OCI-LY7 (cell line): ENCODE data around the gene ACTR2. TPM values are rescaled to one million over a fixed set of nuclear protein-coding genes. Genes with fewer than 3 reads are reported as not detected.

Experiments used
- BruUV-seq: library from RNA; stranded (reverse); fragments of 400-500 nt; replicated peaks from 2 replicates; lab custom pipeline; 2021; lab: Mats Ljungman, UMichigan
- CTCF ChIA-PET: fragments of 300-600 bp; sonication (Branson Sonifier 250); formaldehyde crosslinking; loops from one replicate; lab custom pipeline; 2022; ENCODE audit warnings: antibody characterized with exemption; ENCODE audit not compliant: unreplicated experiment; lab: Charles Lee
- POLR2A ChIA-PET: fragments of 300-600 bp; sonication (Branson Sonifier 250); formaldehyde crosslinking; loops from one replicate; lab custom pipeline; 2022; ENCODE audit warnings: antibody characterized with exemption; lab: Charles Lee
- DNase-seq: peaks from one replicate; pipeline ENCODE4 v3.0.0-alpha.2; 2015; ENCODE audit warnings: low spot score
- H2AFZ ChIP-seq: fragments of 200-600 bp; sonication (generic), shearing (Covaris generic); 2 replicates; pipeline ENCODE4 v1.6.1; 2014; ENCODE audit warnings: mild to moderate bottlenecking, antibody characterized with exemption, low read length, moderate library complexity
- H3K27ac ChIP-seq: fragments of 200-600 bp; sonication (generic); 2 replicates; pipeline ENCODE4 v1.5.1; 2014; ENCODE audit warnings: mixed run types, low read depth, mild to moderate bottlenecking, moderate library complexity, low read length, inconsistent platforms; ENCODE audit not compliant: poor library complexity, severe bottlenecking
- H3K36me3 ChIP-seq: fragments of 200-600 bp; sonication (generic); 2 replicates; pipeline ENCODE4 v1.6.1; 2014; ENCODE audit warnings: mild to moderate bottlenecking, antibody characterized with exemption, low read length, moderate library complexity, mixed read lengths; ENCODE audit not compliant: insufficient read depth
- H3K4me1 ChIP-seq: fragments of 200-600 bp; sonication (generic); 2 replicates; pipeline ENCODE4 v1.5.1; 2014; ENCODE audit warnings: mild to moderate bottlenecking, low read length; ENCODE audit not compliant: insufficient read depth, poor library complexity, severe bottlenecking
- H3K4me2 ChIP-seq: fragments of 200-600 bp; sonication (generic); 2 replicates; pipeline ENCODE4 v1.6.1; 2014; ENCODE audit warnings: mild to moderate bottlenecking, low read length
- H3K4me3 ChIP-seq: fragments of 200-600 bp; sonication (generic); 2 replicates; pipeline ENCODE4 v1.5.1; 2014; ENCODE audit warnings: mild to moderate bottlenecking, low read depth, low read length; ENCODE audit not compliant: poor library complexity, severe bottlenecking
- H3K79me2 ChIP-seq: fragments of 200-600 bp; sonication (generic); 2 replicates; pipeline ENCODE4 v1.6.1; 2016; ENCODE audit warnings: low read depth, mild to moderate bottlenecking, low read length, moderate library complexity, mixed read lengths; ENCODE audit not compliant: insufficient read depth
- H3K9me2 ChIP-seq: fragments of 200-600 bp; sonication (generic); 2 replicates; pipeline ENCODE4 v1.6.1; 2016; ENCODE audit warnings: mild to moderate bottlenecking, low read length, mixed read lengths; ENCODE audit not compliant: insufficient read depth
- H3K9me3 ChIP-seq: fragments of 200-600 bp; sonication (generic); 2 replicates; pipeline ENCODE4 v1.6.1; 2014; ENCODE audit warnings: mild to moderate bottlenecking, mixed run types, low read length, mixed read lengths
- H4K20me1 ChIP-seq: fragments of 200-600 bp; sonication (generic); 2 replicates; pipeline ENCODE4 v1.6.1; 2014; ENCODE audit warnings: mild to moderate bottlenecking, antibody characterized with exemption, low read length, moderate library complexity, mixed read lengths; ENCODE audit not compliant: insufficient read depth
- EZH2phosphoT487 ChIP-seq: fragments of 200-600 bp; sonication (generic); IDR thresholded peaks from 2 replicates; pipeline ENCODE4 v1.6.1; 2018; ENCODE audit warnings: low read depth, borderline replicate concordance, mild to moderate bottlenecking, mixed run types, antibody characterized with exemption, low read length, moderate library complexity, mixed read lengths
- intact Hi-C: fragments of 100-400 bp; cut with micrococcal nuclease; formaldehyde crosslinking; loops from one replicate; pipeline ENCODE4 v1.10.0; 2022; ENCODE audit not compliant: unreplicated experiment
- total RNA-seq, 2 experiments: library from RNA; depleted of rRNA in 1 of 2; stranded (reverse); fragments of >200 nt in 1 of 2; shearing (Covaris generic) in 1 of 2; gene quantifications; 2 replicates each; pipeline ENCODE4 v1.2.3, GENCODE V29; 2014 to 2022
- TF ChIP-seq, protein P1 (sequence below): fragments of 200-600 bp; sonication (generic); conservative IDR thresholded peaks from 2 replicates; pipeline ENCODE4 v1.5.1; 2014; ENCODE audit warnings: mild to moderate bottlenecking, antibody characterized with exemption, low read length, moderate library complexity, mixed read lengths

Gene ACTR2
- total RNA-seq, 2 experiments from 2014 or later = 69.0 to 412 TPM

GRCh38 chr2:65293376-65293775 is 65.7 kb downstream of the ACTR2 start:
- POLR2A ChIA-PET = interaction anchor here (0.5 to 1.2 kb wide), 4 partner anchors 8 to 303 kb away, joined by 3 to 7 read pairs (median 4); no protein-coding TSS in a partner anchor
- intact Hi-C loops = no loop called here

DNA sequence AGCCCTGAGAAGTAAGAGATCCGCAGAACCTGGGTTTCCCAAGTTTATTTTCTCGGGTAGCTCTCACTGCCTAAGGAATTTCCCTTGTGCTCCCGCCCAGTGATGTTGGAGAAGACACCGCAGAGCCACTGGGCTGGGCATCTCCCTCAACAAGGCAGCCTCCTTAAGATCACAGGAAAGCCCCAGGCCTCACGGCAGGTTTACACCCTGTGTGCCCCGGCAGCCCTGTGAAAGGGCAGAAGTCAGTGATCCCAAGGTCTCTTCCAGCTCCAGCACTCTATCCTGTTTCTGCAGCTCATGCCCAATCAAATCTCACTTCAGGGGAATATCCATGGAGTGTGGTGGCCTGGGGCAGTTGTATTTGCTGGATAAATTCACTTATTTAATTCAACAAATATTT is 66.5 kb downstream of the ACTR2 start:
- Histone ChIP-seq H4K20me1 (no peaks in the 10 kb centered on the region), H3K4me3 (no peak overlapping the region), H3K9me2 (no peaks in the 10 kb centered on the region), H3K4me2 (no peak overlapping the region), H2AFZ (no peak overlapping the region), H3K36me3 (no peaks in the 10 kb centered on the region), H3K79me2 (no peaks in the 10 kb centered on the region), H3K27ac (no peak overlapping the region), H3K4me1 (peaks cover 7% of the 10 kb centered on the region), H3K9me3 (no peaks in the 10 kb centered on the region)
- intact Hi-C loops = no loop called here
- ChIA-PET CTCF (no interaction called here), POLR2A (interaction anchor here (1.2 kb wide), 1 partner anchor 303 kb away, joined by 3 read pairs; no protein-coding TSS in a partner anchor)
- no TSS peak for BruUV-seq
- TF ChIP-seq, protein P1, sequence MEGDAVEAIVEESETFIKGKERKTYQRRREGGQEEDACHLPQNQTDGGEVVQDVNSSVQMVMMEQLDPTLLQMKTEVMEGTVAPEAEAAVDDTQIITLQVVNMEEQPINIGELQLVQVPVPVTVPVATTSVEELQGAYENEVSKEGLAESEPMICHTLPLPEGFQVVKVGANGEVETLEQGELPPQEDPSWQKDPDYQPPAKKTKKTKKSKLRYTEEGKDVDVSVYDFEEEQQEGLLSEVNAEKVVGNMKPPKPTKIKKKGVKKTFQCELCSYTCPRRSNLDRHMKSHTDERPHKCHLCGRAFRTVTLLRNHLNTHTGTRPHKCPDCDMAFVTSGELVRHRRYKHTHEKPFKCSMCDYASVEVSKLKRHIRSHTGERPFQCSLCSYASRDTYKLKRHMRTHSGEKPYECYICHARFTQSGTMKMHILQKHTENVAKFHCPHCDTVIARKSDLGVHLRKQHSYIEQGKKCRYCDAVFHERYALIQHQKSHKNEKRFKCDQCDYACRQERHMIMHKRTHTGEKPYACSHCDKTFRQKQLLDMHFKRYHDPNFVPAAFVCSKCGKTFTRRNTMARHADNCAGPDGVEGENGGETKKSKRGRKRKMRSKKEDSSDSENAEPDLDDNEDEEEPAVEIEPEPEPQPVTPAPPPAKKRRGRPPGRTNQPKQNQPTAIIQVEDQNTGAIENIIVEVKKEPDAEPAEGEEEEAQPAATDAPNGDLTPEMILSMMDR = no peak
- no peak for TF ChIP-seq EZH2phosphoT487
- DNase-seq = no peak

More at GRCh38 chr2:65293376-65293775, 65.7 kb downstream of the ACTR2 start:
- H3K27ac ChIP-seq = no peak overlapping the region
- BruUV-seq = no TSS peak
- peaks cover 7% of the 10 kb centered on the region for H3K4me1 ChIP-seq
- TF ChIP-seq EZH2phosphoT487 = no peak
- TF ChIP-seq, protein P1 = no peak
- H3K9me2 ChIP-seq = no peaks in the 10 kb centered on the region
- no peaks in the 10 kb centered on the region for H4K20me1 ChIP-seq
- CTCF ChIA-PET = interaction anchor here (0.9 kb wide), 1 partner anchor 76 kb away, joined by 4 read pairs; no protein-coding TSS in a partner anchor
- no peaks in the 10 kb centered on the region for H3K36me3 ChIP-seq
- no peak for DNase-seq
- no peak overlapping the region for H3K4me3 ChIP-seq
- no peaks in the 10 kb centered on the region for H3K9me3 ChIP-seq
- no peak overlapping the region for H2AFZ ChIP-seq
- no peaks in the 10 kb centered on the region for H3K79me2 ChIP-seq
- no peak overlapping the region for H3K4me2 ChIP-seq

DNA sequence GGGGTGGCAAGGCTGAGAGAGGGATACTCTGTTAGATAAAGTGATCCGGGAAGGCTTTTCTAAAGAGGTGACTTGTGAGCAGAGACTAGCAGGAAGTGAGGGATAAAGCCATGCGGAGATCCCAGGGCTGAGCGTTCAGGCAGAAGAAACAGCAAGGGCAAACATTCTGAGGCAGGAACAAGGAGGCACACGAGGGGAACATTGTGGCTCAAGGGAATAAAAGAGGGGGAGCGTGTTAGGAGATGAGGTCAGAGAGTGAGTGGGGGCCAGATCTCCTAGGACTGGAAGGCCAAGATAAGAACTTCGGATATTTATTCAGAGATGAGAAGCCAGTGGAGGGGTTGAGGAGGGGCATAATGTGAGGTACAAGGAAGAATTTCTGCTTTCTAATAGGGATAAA is 67.1 kb downstream of the ACTR2 start:
- no TSS peak for BruUV-seq
- Histone ChIP-seq H3K4me3 (no peak overlapping the region), H3K79me2 (no peaks in the 10 kb centered on the region), H3K4me1 (peaks cover 12% of the 10 kb centered on the region), H3K36me3 (no peaks in the 10 kb centered on the region), H3K4me2 (no peak overlapping the region), H3K9me2 (no peaks in the 10 kb centered on the region), H4K20me1 (no peaks in the 10 kb centered on the region), H3K9me3 (no peaks in the 10 kb centered on the region), H3K27ac (no peak overlapping the region), H2AFZ (no peak overlapping the region)
- TF ChIP-seq EZH2phosphoT487 = no peak
- TF ChIP-seq, protein P1 = no peak
- DNase-seq = no peak
- CTCF ChIA-PET = no interaction called here
- intact Hi-C loops = no loop called here
- POLR2A ChIA-PET = interaction anchor here (1.2 kb wide), 1 partner anchor 304 kb away, joined by 3 read pairs; no protein-coding TSS in a partner anchor
